ENCODE measurements around the gene EIF4E3. TPM values are rescaled to one million over a fixed set of nuclear protein-coding genes. Genes with fewer than 3 reads are reported as not detected.
A peak's percentile ranks its signal among the peaks of the same experiment; 100 is the strongest.

Gene EIF4E3
- total and polyA plus RNA-seq, 3 donors from 2014 or later: 10.4 to 17.4 (median 15.4) TPM

DNA sequence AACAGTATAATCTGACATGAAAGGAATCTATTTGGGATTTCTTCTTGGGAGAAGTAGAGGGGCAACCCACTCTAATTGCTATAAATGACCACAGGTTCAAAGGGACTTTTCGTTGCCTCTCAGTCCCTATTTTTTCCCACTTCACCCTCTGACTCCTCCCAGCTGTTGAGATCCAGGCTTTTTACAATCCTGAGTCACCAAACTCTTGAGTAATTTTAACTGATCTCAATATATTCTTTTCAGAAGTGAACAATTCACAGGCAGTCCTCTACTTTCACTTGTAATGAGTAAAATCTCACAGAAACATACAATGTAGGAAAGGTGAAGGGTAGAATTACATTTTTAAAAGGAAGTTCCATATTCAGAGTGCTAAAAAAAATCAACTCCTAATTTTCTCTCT is 44.6 kb downstream of the EIF4E3 start:
- intact Hi-C loops (cut with DNase I; ENCODE audit: low total_unique reads): no loop called here
- TF ChIP-seq POLR2A (IDR thresholded peaks at IDR 0.05): no peak
- TF ChIP-seq, protein P1, sequence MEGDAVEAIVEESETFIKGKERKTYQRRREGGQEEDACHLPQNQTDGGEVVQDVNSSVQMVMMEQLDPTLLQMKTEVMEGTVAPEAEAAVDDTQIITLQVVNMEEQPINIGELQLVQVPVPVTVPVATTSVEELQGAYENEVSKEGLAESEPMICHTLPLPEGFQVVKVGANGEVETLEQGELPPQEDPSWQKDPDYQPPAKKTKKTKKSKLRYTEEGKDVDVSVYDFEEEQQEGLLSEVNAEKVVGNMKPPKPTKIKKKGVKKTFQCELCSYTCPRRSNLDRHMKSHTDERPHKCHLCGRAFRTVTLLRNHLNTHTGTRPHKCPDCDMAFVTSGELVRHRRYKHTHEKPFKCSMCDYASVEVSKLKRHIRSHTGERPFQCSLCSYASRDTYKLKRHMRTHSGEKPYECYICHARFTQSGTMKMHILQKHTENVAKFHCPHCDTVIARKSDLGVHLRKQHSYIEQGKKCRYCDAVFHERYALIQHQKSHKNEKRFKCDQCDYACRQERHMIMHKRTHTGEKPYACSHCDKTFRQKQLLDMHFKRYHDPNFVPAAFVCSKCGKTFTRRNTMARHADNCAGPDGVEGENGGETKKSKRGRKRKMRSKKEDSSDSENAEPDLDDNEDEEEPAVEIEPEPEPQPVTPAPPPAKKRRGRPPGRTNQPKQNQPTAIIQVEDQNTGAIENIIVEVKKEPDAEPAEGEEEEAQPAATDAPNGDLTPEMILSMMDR (IDR thresholded peaks at IDR 0.05): no peak
- no peaks in the 10 kb centered on the region for H3K4me1 ChIP-seq
- WGBS, 2 donors: 64 to 68% methylated on average over 1 of the region's 1 CpG
- H3K4me3 ChIP-seq: no peak overlapping the region
- no peaks in the 10 kb centered on the region for H3K9me3 ChIP-seq
- no peaks in the 10 kb centered on the region for H3K36me3 ChIP-seq (ENCODE audit: low read depth, missing control alignments)
- no peaks in the 10 kb centered on the region for H3K27me3 ChIP-seq
- no peak for DNase-seq
- H3K27ac ChIP-seq: no peak overlapping the region

DNA sequence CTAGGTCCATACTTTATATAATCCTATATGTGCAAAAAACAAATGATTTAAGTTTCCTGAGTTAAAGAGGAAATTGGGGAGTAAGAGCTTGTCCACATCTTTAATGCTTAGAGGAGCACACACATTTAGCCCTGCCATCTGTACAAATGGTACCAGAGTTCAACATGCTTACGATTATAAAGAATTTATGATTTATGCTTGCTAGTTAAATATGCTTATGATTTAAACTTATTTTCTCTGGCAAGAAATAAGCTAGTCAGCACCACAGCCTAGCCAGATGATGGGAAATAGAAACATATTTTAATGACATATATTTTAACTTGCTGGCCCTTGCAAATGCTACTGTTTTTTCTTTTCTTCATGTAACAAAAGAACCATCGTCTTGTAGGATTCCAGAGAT is 48.3 kb downstream of the EIF4E3 start:
- intact Hi-C loops (cut with DNase I; ENCODE audit: low total_unique reads): no loop called here
- H3K9me3 ChIP-seq: no peaks in the 10 kb centered on the region
- no peaks in the 10 kb centered on the region for H3K27me3 ChIP-seq
- TF ChIP-seq, protein P1 (IDR thresholded peaks at IDR 0.05): no peak
- TF ChIP-seq POLR2A (IDR thresholded peaks at IDR 0.05): no peak
- WGBS, 2 donors: 72 to 73% methylated on average over 2 of the region's 2 CpGs
- no peak overlapping the region for H3K4me3 ChIP-seq
- H3K27ac ChIP-seq: no peak overlapping the region
- H3K4me1 ChIP-seq: no peaks in the 10 kb centered on the region
- H3K36me3 ChIP-seq (ENCODE audit: low read depth, missing control alignments): no peaks in the 10 kb centered on the region
- no peak for DNase-seq

DNA sequence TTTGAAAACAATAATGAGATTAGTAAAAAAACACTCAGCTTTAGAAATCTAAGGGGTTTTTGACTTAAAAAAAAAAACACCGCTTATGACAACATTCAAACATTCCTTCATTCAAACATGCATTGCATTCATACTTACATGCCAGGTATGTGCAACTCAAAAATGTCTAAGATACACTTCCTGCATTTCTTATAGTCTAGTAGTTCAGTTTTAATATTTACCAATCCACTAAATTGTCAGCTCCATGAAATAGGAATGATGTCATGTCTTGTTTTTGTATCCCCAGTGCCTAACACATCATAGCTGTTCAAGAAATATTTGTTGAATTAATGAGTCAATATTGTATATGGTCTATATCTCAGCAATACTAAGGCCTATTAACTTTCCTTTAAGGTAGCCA is 51.7 kb downstream of the EIF4E3 start:
- Histone ChIP-seq H3K27me3 (no peaks in the 10 kb centered on the region), H3K27ac (no peak overlapping the region), H3K4me3 (no peak overlapping the region), H3K4me1 (peaks cover 3% of the 10 kb centered on the region), H3K9me3 (no peaks in the 10 kb centered on the region), H3K36me3 (ENCODE audit: low read depth, missing control alignments) (no peaks in the 10 kb centered on the region)
- no peak for DNase-seq
- WGBS, 2 donors: 90 to 100% methylated on average over 1 of the region's 1 CpG
- TF ChIP-seq, protein P1 (IDR thresholded peaks at IDR 0.05): no peak
- intact Hi-C loops (cut with DNase I; ENCODE audit: low total_unique reads): no loop called here

DNA sequence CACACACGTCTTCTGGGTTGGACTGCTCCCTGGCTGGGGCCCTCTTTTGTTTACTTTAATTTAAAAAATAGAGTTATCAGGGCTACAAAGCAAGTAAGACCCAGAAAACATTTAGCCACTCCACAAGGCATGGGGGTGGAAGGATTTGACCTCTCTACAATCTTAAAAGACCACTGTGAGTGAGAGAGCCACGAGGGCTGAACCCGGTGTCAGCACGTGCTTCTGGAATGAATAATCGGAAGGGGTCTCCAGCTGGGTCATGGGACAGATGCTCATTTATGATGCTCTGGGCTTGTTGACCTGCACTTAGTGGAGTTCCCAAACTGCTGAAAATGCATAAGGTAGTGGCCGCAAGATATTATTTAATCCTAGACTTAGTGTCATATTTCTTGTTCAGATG is 52.4 kb downstream of the EIF4E3 start:
- intact Hi-C loops (cut with DNase I; ENCODE audit: low total_unique reads): no loop called here
- H3K9me3 ChIP-seq: no peaks in the 10 kb centered on the region
- no peaks in the 10 kb centered on the region for H3K36me3 ChIP-seq (ENCODE audit: low read depth, missing control alignments)
- H3K27ac ChIP-seq: no peak overlapping the region
- H3K27me3 ChIP-seq: no peaks in the 10 kb centered on the region
- no peak for DNase-seq
- no peak overlapping the region for H3K4me3 ChIP-seq
- TF ChIP-seq POLR2A (IDR thresholded peaks at IDR 0.05): no peak
- TF ChIP-seq, protein P1 (IDR thresholded peaks at IDR 0.05): no peak
- 59 to 68% methylated on average over 6 of the region's 6 CpGs for WGBS, 2 donors
- peaks cover 3% of the 10 kb centered on the region for H3K4me1 ChIP-seq

DNA sequence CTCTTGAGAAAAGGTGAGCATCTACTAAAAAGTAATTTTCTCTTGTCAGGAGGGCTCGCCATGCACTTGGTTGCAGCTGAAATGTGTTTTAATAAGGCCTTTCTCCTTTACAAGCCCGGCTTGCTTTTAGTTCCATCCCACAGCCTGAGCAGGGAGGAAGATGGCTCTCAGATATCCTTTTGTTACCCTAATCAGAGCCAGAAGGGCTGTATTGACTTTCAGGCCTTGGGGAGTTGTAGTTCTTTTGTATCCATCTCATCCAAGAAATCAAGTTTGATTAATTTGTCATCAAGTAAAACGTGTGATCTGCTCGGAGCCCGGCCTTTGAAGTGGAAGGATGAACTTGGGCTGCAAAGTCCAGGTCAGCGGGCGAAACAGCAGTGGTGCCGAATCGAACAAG is 52.9 kb downstream of the EIF4E3 start:
- no peak overlapping the region for H3K4me3 ChIP-seq
- H3K27ac ChIP-seq: no peak overlapping the region
- TF ChIP-seq, protein P1 (IDR thresholded peaks at IDR 0.05): no peak
- TF ChIP-seq POLR2A (IDR thresholded peaks at IDR 0.05): no peak
- H3K27me3 ChIP-seq: no peaks in the 10 kb centered on the region
- peaks cover 3% of the 10 kb centered on the region for H3K4me1 ChIP-seq
- peak; percentile 47 for DNase-seq
- intact Hi-C loops (cut with DNase I; ENCODE audit: low total_unique reads): no loop called here
- 41 to 59% methylated on average over 9 of the region's 9 CpGs for WGBS, 2 donors
- H3K9me3 ChIP-seq: no peaks in the 10 kb centered on the region
- no peaks in the 10 kb centered on the region for H3K36me3 ChIP-seq (ENCODE audit: low read depth, missing control alignments)

All from testis (tissue), 3 donors.